ENCODE measurements around the gene THRSP.
"Not testable (repeated sequence)": the region's sequence is repeated elsewhere in the genome, so short reads cannot be mapped to it uniquely, and the experiment has no call there.

- not testable (repeated sequence) for TF ChIP-seq POLR2AphosphoS5 (IDR thresholded peaks at IDR 0.05); CTCF (IDR thresholded peaks at IDR 0.05); EP300 (IDR thresholded peaks at IDR 0.05); POLR2A (IDR thresholded peaks at IDR 0.05; ENCODE audit: low read depth)
Measured at GRCh38 chr11:78014937-78015520, 48.6 kb upstream of the THRSP start.

Data from esophagus muscularis mucosa (tissue), 4 donors.